LNCAP (cell line): ENCODE results near the gene ITGAE.

Source experiments
- CTCF ChIP-seq: fragments of 450-650 bp; IDR thresholded peaks from 2 replicates; pipeline ENCODE4 v1.5.1; 2017; ENCODE audit warnings: mild to moderate bottlenecking

The ITGAE gene

GRCh38 chr17:3738562-3739295, 62.3 kb downstream of the ITGAE start:
- TF ChIP-seq CTCF: no peak

DNA sequence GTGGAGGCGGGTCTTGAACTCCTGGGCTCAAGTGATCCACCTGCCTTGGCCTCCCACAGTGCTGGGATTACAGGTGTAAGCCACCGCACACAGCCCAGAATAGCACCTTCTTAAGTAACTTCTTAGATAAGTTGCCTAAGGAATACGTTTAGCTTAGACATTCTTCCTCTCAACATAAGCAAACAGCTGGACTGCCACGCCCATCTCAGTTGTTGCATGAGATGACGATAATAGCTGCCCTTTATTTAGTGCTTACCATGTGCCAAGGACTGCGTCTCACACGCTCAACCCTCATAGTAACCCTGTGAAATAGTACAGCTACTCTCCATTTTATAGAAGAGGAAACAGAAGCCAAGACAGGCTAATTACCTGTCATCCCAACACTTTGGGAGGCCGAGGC, 65.5 kb downstream of the ITGAE start:
- no peak for TF ChIP-seq CTCF

- TF ChIP-seq CTCF: no peak
Measured at GRCh38 chr17:3732210-3732621, 68.8 kb downstream of the ITGAE start.

DNA sequence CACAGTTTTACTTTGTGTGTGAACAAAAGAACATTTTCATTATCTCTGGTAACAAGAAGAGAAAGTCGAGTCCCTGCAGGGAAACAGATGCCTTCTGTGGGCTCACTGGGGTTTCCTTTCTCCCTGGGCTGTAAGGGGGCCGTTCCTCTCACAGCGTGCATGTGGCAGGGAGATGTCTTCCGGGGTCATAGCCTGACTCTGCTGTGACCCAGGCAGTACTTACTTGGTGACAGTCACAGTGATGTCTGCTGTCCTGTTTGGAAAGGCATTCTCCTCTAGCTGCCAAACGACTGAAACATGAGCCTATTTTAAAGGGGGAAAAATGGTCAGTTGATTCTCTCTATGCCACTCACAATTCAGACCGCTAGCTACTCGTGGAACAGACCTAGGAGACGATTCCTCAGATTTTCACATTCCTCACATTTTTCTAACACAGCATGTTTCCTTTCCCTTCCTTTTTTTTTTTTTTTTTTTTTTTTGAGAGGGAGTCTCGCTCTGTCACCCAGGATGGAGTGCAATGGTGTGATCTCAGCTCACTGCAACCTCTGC, 70.0 kb downstream of the ITGAE start:
- no peak for TF ChIP-seq CTCF

- TF ChIP-seq CTCF: no peak
Measured at GRCh38 chr17:3729881-3730280, 71.1 kb downstream of the ITGAE start.

- no peak for TF ChIP-seq CTCF
Measured at GRCh38 chr17:3727041-3727440, 73.9 kb downstream of the ITGAE start.

GRCh38 chr17:3724378-3725077, 76.5 kb downstream of the ITGAE start:
- no peak for TF ChIP-seq CTCF
